H1 (cell line): Measurements from ENCODE around the gene AURKB. TPM values are rescaled to one million over a fixed set of nuclear protein-coding genes. Genes with fewer than 3 reads are reported as not detected.

Experiments
- ATF2 ChIP-seq: IDR thresholded peaks from 2 replicates; pipeline ENCODE4 v1.6.1; 2012; ENCODE audit warnings: low read length, inconsistent platforms
- BRCA1 ChIP-seq: IDR thresholded peaks from 2 replicates; pipeline ENCODE4 v1.6.1; 2012; ENCODE audit warnings: low read depth, low read length, improper control_type of control experiment
- CBX5 ChIP-seq: fragments of 300-800, 300-1000 bp; sonication (generic); IDR thresholded peaks from 2 replicates; pipeline ENCODE4 v1.7.1; 2016; ENCODE audit warnings: antibody characterized with exemption, low read length, low read depth
- CEBPB ChIP-seq: IDR thresholded peaks from 2 replicates; pipeline ENCODE4 v1.6.1; 2012; ENCODE audit warnings: low read depth, low read length
- CHD1 ChIP-seq: IDR thresholded peaks from 2 replicates; pipeline ENCODE4 v1.6.1; 2012; ENCODE audit warnings: low read depth, low read length, improper control_type of control experiment
- E2F6 ChIP-seq: IDR thresholded peaks from 2 replicates; pipeline ENCODE4 v1.6.1; 2012; ENCODE audit warnings: inconsistent platforms
- GTF2F1 ChIP-seq: IDR thresholded peaks from 2 replicates; pipeline ENCODE4 v1.6.1; 2012; ENCODE audit warnings: low read depth, low read length, improper control_type of control experiment, borderline replicate concordance
- HDAC2 ChIP-seq, 2 experiments: fragments of 300-600 bp in 1 of 2; sonication (generic) in 1 of 2; IDR thresholded peaks; 2 replicates each; pipeline ENCODE4 v1.6.1; 2011 to 2012; ENCODE audit warnings: low read depth in 2 of 2, low read length in 2 of 2, mild to moderate bottlenecking in 2 of 2, moderate library complexity in 2 of 2, borderline replicate concordance in 1 of 2, inconsistent platforms in 1 of 2
- HDAC6 ChIP-seq: IDR thresholded peaks from one replicate; pipeline ENCODE4 v1.7.1; 2012; ENCODE audit warnings: low read depth, mild to moderate bottlenecking, inconsistent platforms, low read length, moderate library complexity
- JUND ChIP-seq: IDR thresholded peaks from 2 replicates; pipeline ENCODE4 v1.6.1; 2011; ENCODE audit warnings: mild to moderate bottlenecking, improper control_type of control experiment, low read length
- KDM4A ChIP-seq: IDR thresholded peaks from one replicate; pipeline ENCODE4 v1.7.1; 2012; ENCODE audit warnings: low read depth, mild to moderate bottlenecking, moderate library complexity, low read length, inconsistent platforms; ENCODE audit not compliant: severe bottlenecking
- KDM5A ChIP-seq: fragments of 200-600 bp; IDR thresholded peaks from 2 replicates; pipeline ENCODE4 v1.7.1; 2012; ENCODE audit warnings: mild to moderate bottlenecking, low read length, inconsistent platforms, mixed read lengths
- PHF8 ChIP-seq: fragments of 200-600 bp; sonication (generic); conservative IDR thresholded peaks from 2 replicates; pipeline ENCODE4 v1.7.1; 2012; ENCODE audit warnings: low read depth, mild to moderate bottlenecking, inconsistent platforms, low read length, moderate library complexity
- POLR2A ChIP-seq, 2 experiments: IDR thresholded peaks; 1 replicate in 1 of 2; 2 replicates in 1 of 2; pipeline ENCODE4 v1.6.1; 2011; ENCODE audit warnings: low read depth in 2 of 2, low read length in 2 of 2, mild to moderate bottlenecking in 2 of 2; ENCODE audit errors: control extremely low read depth in 1 of 2
- POLR2AphosphoS5 ChIP-seq: IDR thresholded peaks from 2 replicates; pipeline ENCODE4 v1.6.1; 2011; ENCODE audit warnings: low read depth, low read length
- RBBP5 ChIP-seq: IDR thresholded peaks from 2 replicates; pipeline ENCODE4 v1.7.1; 2012; ENCODE audit warnings: low read depth, mild to moderate bottlenecking, inconsistent platforms, low read length, moderate library complexity, borderline replicate concordance
- RFX5 ChIP-seq: IDR thresholded peaks from 2 replicates; pipeline ENCODE4 v1.6.1; 2011; ENCODE audit warnings: low read depth, low read length, improper control_type of control experiment, borderline replicate concordance
- RXRA ChIP-seq: IDR thresholded peaks from 2 replicates; pipeline ENCODE4 v1.6.1; 2011; ENCODE audit warnings: low read depth, mild to moderate bottlenecking, low read length, moderate library complexity; ENCODE audit not compliant: insufficient read depth
- SP2 ChIP-seq: IDR thresholded peaks from 2 replicates; pipeline ENCODE4 v1.6.1; 2012; ENCODE audit warnings: mild to moderate bottlenecking, low read length, inconsistent platforms
- SRF ChIP-seq: IDR thresholded peaks from 2 replicates; pipeline ENCODE4 v1.6.1; 2011; ENCODE audit warnings: mild to moderate bottlenecking, low read depth, low read length, moderate library complexity
- TAF1 ChIP-seq: IDR thresholded peaks from 2 replicates; pipeline ENCODE4 v1.6.1; 2011; ENCODE audit warnings: mild to moderate bottlenecking, low read depth, low read length
- TAF7 ChIP-seq: optimal IDR thresholded peaks from 2 replicates; pipeline ENCODE3; 2011; ENCODE audit warnings: low read depth, mild to moderate bottlenecking, inconsistent platforms, low read length, moderate library complexity, borderline replicate concordance
- TEAD4 ChIP-seq: IDR thresholded peaks from 2 replicates; pipeline ENCODE4 v1.6.1; 2012; ENCODE audit warnings: low read depth, low read length, inconsistent platforms, mixed read lengths
- YY1 ChIP-seq: IDR thresholded peaks from 2 replicates; pipeline ENCODE4 v1.6.1; 2011; ENCODE audit warnings: low read depth, mild to moderate bottlenecking, low read length
- polyA plus RNA-seq, 7 experiments: library from polyadenylated mRNA; depleted of rRNA in 3 of 7; stranded (reverse) in 5 of 7; unstranded in 2 of 7; fragments of >200 nt in 5 of 7; fragments of 200-250 nt in 2 of 7; gene quantifications; 1 replicate in 5 of 7; 2 replicates in 1 of 7; 4 replicates in 1 of 7; pipeline versions ENCODE4 v1.2.1 to v1.2.3, GENCODE V29; 2011 to 2013; ENCODE audit warnings: missing spikeins in 2 of 7, mixed read lengths in 2 of 7
- total RNA-seq: library from RNA; stranded (reverse); fragmentation: NEBNext Ultra II Directional; extraction: Animal tissue kit (Norgen Biotek cat#: 25700); gene quantifications from 2 replicates; pipeline ENCODE4 v1.2.1, GENCODE V29; 2021
- TF ChIP-seq, protein P1 (sequence below): IDR thresholded peaks from 2 replicates; pipeline ENCODE4 v1.6.1; 2012; ENCODE audit warnings: inconsistent platforms

Gene AURKB
- total and polyA plus RNA-seq, 2 of the 8 experiments (the other 6 are each of a cell fraction or from before 2014, with no cell fraction given), result 102 to 160 TPM

DNA sequence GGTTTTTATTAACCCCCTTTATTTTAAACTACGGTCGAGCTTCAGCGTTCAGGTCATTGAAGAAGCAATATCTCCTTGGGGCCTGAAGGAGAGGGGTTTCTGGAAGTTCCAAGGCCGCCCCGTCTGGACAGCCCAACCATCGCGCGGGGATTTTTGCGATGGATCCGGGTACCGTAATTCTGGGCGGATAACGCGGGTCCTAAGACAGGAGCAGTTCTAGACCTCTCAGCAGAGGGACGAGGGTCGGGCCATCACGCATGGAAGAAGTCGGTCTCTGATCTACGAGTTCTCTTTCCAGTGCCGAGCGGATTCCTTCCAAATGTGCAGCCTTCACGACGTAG, 24.0 kb downstream of the AURKB start (continued):
- no peak for TF ChIP-seq POLR2AphosphoS5
- no peak for TF ChIP-seq BRCA1
- TF ChIP-seq JUND, result no peak
- no peak for TF ChIP-seq TEAD4
- no peak for TF ChIP-seq HDAC6
- TF ChIP-seq SP2, result no peak
- no peak for TF ChIP-seq RXRA
- TF ChIP-seq, protein P1, sequence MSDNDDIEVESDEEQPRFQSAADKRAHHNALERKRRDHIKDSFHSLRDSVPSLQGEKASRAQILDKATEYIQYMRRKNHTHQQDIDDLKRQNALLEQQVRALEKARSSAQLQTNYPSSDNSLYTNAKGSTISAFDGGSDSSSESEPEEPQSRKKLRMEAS, result no peak
- no peak for TF ChIP-seq CHD1
- TF ChIP-seq TAF7, result no peak
- TF ChIP-seq YY1, result no peak
- no peak for TF ChIP-seq RFX5
- 0 out of 2 replicates have a peak, but pooled peaks have one; percentile 22 for TF ChIP-seq TAF1
- TF ChIP-seq PHF8, result no peak
- no peak for TF ChIP-seq CEBPB
- TF ChIP-seq CBX5, result no peak
- no peak for TF ChIP-seq HDAC2 (IDR thresholded peaks at IDR 0.05; ENCODE audit: borderline replicate concordance in 1 of 2, low read depth in 2 of 2, low read length in 2 of 2)
- peak; percentile 99 for TF ChIP-seq RBBP5
- no peak for TF ChIP-seq KDM4A
- no peak for TF ChIP-seq E2F6
- TF ChIP-seq GTF2F1, result no peak
- no peak for TF ChIP-seq KDM5A
- no peak for TF ChIP-seq POLR2A (IDR thresholded peaks at IDR 0.05; ENCODE audit: control extremely low read depth in 1 of 2, low read depth in 2 of 2, low read length in 2 of 2)
- TF ChIP-seq ATF2, result no peak
- no peak for TF ChIP-seq SRF
